Measurements from ENCODE around the gene SMC1B.
"Not testable (repeated sequence)": the region's sequence is repeated elsewhere in the genome, so short reads cannot be mapped to it uniquely, and the experiment has no call there.

The SMC1B gene

GRCh38 chr22:45421349-45422055 lies 8.1 kb upstream of the SMC1B start:
- DNase-seq = no peak

- DNase-seq = no peak
Observed at GRCh38 chr22:45420539-45420938, 7.1 kb upstream of the SMC1B start.

GRCh38 chr22:45420011-45420410 lies 6.6 kb upstream of the SMC1B start:
- no peak for DNase-seq

- no peak for DNase-seq
Observed at GRCh38 chr22:45418770-45419138, 5.4 kb upstream of the SMC1B start.

GRCh38 chr22:45418056-45418769 lies 4.8 kb upstream of the SMC1B start:
- no peak for DNase-seq

GRCh38 chr22:45413013-45413367 lies 409 bp downstream of the SMC1B start:
- DNase-seq = no peak

GRCh38 chr22:45407793-45408192 lies 5.6 kb downstream of the SMC1B start:
- DNase-seq = no peak

GRCh38 chr22:45402466-45402985 lies 10.9 kb downstream of the SMC1B start:
- no peak for DNase-seq

GRCh38 chr22:45399712-45400445 lies 13.5 kb downstream of the SMC1B start:
- no peak for DNase-seq

- no peak for DNase-seq
Observed at GRCh38 chr22:45398214-45398613, 15.2 kb downstream of the SMC1B start.

- no peak for DNase-seq
Observed at GRCh38 chr22:45397806-45398205, 15.6 kb downstream of the SMC1B start.

GRCh38 chr22:45389546-45389945 lies 23.9 kb downstream of the SMC1B start:
- DNase-seq = no peak

GRCh38 chr22:45381348-45381747 lies 32.1 kb downstream of the SMC1B start:
- DNase-seq = no peak

GRCh38 chr22:45376703-45377102 lies 36.7 kb downstream of the SMC1B start:
- DNase-seq = no peak

GRCh38 chr22:45376009-45376408 lies 37.4 kb downstream of the SMC1B start:
- DNase-seq = no peak

- not testable (repeated sequence) for DNase-seq
Observed at GRCh38 chr22:45373592-45373991, 39.8 kb downstream of the SMC1B start.

- DNase-seq = no peak
Observed at GRCh38 chr22:45366713-45367112, 46.7 kb downstream of the SMC1B start.

GRCh38 chr22:45359627-45360026 lies 53.8 kb downstream of the SMC1B start:
- DNase-seq = no peak

- DNase-seq = no peak
Observed at GRCh38 chr22:45358127-45358526, 55.3 kb downstream of the SMC1B start.

GRCh38 chr22:45357490-45357889 lies 55.9 kb downstream of the SMC1B start:
- DNase-seq = no peak

- DNase-seq = no peak
Observed at GRCh38 chr22:45353786-45354185, 59.6 kb downstream of the SMC1B start.

- not testable (repeated sequence) for DNase-seq
Observed at GRCh38 chr22:45352757-45353156, 60.6 kb downstream of the SMC1B start.

GRCh38 chr22:45351956-45352355 lies 61.4 kb downstream of the SMC1B start:
- DNase-seq = no peak

GRCh38 chr22:45349916-45350315 lies 63.5 kb downstream of the SMC1B start:
- DNase-seq = no peak
